ENCODE measurements around the gene CDH4. TPM values are rescaled to one million over a fixed set of nuclear protein-coding genes. Genes with fewer than 3 reads are reported as not detected.

The CDH4 gene
- total RNA-seq, 2 donors from 2014 or later, result 0.29 to 0.45 TPM

- no peak overlapping the region for H3K4me3 Mint-ChIP-seq
- ATAC-seq (replicated peaks), result no peak
- no peaks in the 10 kb centered on the region for H3K36me3 Mint-ChIP-seq (ENCODE audit: low read depth)
Observed at GRCh38 chr20:61772828-61773631, 521.0 kb downstream of the CDH4 start.

GRCh38 chr20:61773926-61774587, 522.0 kb downstream of the CDH4 start:
- Mint-ChIP-seq H3K27ac (no peak overlapping the region), H3K9me3 (no peaks in the 10 kb centered on the region), H3K4me3 (no peak overlapping the region), H3K36me3 (ENCODE audit: low read depth) (no peaks in the 10 kb centered on the region), H3K4me1 (no peaks in the 10 kb centered on the region), H3K27me3 (no peaks in the 10 kb centered on the region)
- ATAC-seq (replicated peaks), result no peak

More at GRCh38 chr20:61772828-61773631, 521.0 kb downstream of the CDH4 start:
- no peaks in the 10 kb centered on the region for H3K27me3 Mint-ChIP-seq
- no peaks in the 10 kb centered on the region for H3K9me3 Mint-ChIP-seq
- no peak overlapping the region for H3K27ac Mint-ChIP-seq
- no peaks in the 10 kb centered on the region for H3K4me1 Mint-ChIP-seq

GRCh38 chr20:61775423-61775822, 523.4 kb downstream of the CDH4 start:
- Mint-ChIP-seq H3K4me3 (no peak overlapping the region), H3K27ac (no peak overlapping the region), H3K36me3 (ENCODE audit: low read depth) (no peaks in the 10 kb centered on the region), H3K9me3 (peaks cover 2% of the 10 kb centered on the region), H3K4me1 (no peaks in the 10 kb centered on the region), H3K27me3 (peaks cover 1% of the 10 kb centered on the region)
- no peak for ATAC-seq (replicated peaks)

- no peak for ATAC-seq (replicated peaks)
- Mint-ChIP-seq H3K4me1 (no peaks in the 10 kb centered on the region), H3K9me3 (peaks cover 13% of the 10 kb centered on the region), H3K27ac (no peak overlapping the region), H3K27me3 (peaks cover 7% of the 10 kb centered on the region), H3K4me3 (no peak overlapping the region), H3K36me3 (ENCODE audit: low read depth) (no peaks in the 10 kb centered on the region)
Observed at GRCh38 chr20:61776491-61777075, 524.5 kb downstream of the CDH4 start.

- no peaks in the 10 kb centered on the region for H3K4me1 Mint-ChIP-seq
- H3K36me3 Mint-ChIP-seq (ENCODE audit: low read depth), result no peaks in the 10 kb centered on the region
- peaks cover 15% of the 10 kb centered on the region for H3K9me3 Mint-ChIP-seq
- no peak overlapping the region for H3K4me3 Mint-ChIP-seq
- peaks cover 7% of the 10 kb centered on the region for H3K27me3 Mint-ChIP-seq
- ATAC-seq (replicated peaks), result no peak
- H3K27ac Mint-ChIP-seq, result no peak overlapping the region
Observed at GRCh38 chr20:61777773-61778494, 525.9 kb downstream of the CDH4 start.

- peaks cover 7% of the 10 kb centered on the region for H3K27me3 Mint-ChIP-seq
- H3K4me3 Mint-ChIP-seq, result no peak overlapping the region
- no peak for ATAC-seq (replicated peaks)
- no peaks in the 10 kb centered on the region for H3K36me3 Mint-ChIP-seq (ENCODE audit: low read depth)
- H3K27ac Mint-ChIP-seq, result no peak overlapping the region
- no peaks in the 10 kb centered on the region for H3K4me1 Mint-ChIP-seq
- H3K9me3 Mint-ChIP-seq, result peaks cover 15% of the 10 kb centered on the region
Observed at GRCh38 chr20:61778495-61778863, 526.4 kb downstream of the CDH4 start.

- Mint-ChIP-seq H3K4me3 (no peak overlapping the region), H3K27me3 (peaks cover 7% of the 10 kb centered on the region), H3K4me1 (no peaks in the 10 kb centered on the region), H3K27ac (no peak overlapping the region), H3K9me3 (peaks cover 15% of the 10 kb centered on the region), H3K36me3 (ENCODE audit: low read depth) (no peaks in the 10 kb centered on the region)
- ATAC-seq (replicated peaks), result no peak
Observed at GRCh38 chr20:61779176-61779965, 527.3 kb downstream of the CDH4 start.

GRCh38 chr20:61780066-61780465, 528.0 kb downstream of the CDH4 start:
- H3K27me3 Mint-ChIP-seq, result peaks cover 7% of the 10 kb centered on the region
- H3K4me3 Mint-ChIP-seq, result no peak overlapping the region
- no peak overlapping the region for H3K27ac Mint-ChIP-seq
- H3K36me3 Mint-ChIP-seq (ENCODE audit: low read depth), result no peaks in the 10 kb centered on the region
- no peaks in the 10 kb centered on the region for H3K4me1 Mint-ChIP-seq
- H3K9me3 Mint-ChIP-seq, result peaks cover 15% of the 10 kb centered on the region
- no peak for ATAC-seq (replicated peaks)

- H3K4me3 Mint-ChIP-seq, result no peak overlapping the region
- no peak overlapping the region for H3K27ac Mint-ChIP-seq
- H3K36me3 Mint-ChIP-seq (ENCODE audit: low read depth), result no peaks in the 10 kb centered on the region
- H3K4me1 Mint-ChIP-seq, result no peaks in the 10 kb centered on the region
- peaks cover 8% of the 10 kb centered on the region for H3K27me3 Mint-ChIP-seq
- no peak for ATAC-seq (replicated peaks)
- H3K9me3 Mint-ChIP-seq, result peaks cover 15% of the 10 kb centered on the region
Observed at GRCh38 chr20:61784801-61785566, 532.9 kb downstream of the CDH4 start.

- no peaks in the 10 kb centered on the region for H3K4me1 Mint-ChIP-seq
- H3K9me3 Mint-ChIP-seq, result peaks cover 12% of the 10 kb centered on the region
Observed at GRCh38 chr20:61785567-61785816, 533.4 kb downstream of the CDH4 start.

GRCh38 chr20:61786230-61786629, 534.2 kb downstream of the CDH4 start:
- Mint-ChIP-seq H3K27me3 (peaks cover 10% of the 10 kb centered on the region), H3K4me1 (no peaks in the 10 kb centered on the region), H3K27ac (no peak overlapping the region), H3K36me3 (ENCODE audit: low read depth) (no peaks in the 10 kb centered on the region), H3K9me3 (peaks cover 5% of the 10 kb centered on the region), H3K4me3 (no peak overlapping the region)
- no peak for ATAC-seq (replicated peaks)

More at GRCh38 chr20:61785567-61785816, 533.4 kb downstream of the CDH4 start:
- Mint-ChIP-seq H3K36me3 (ENCODE audit: low read depth) (no peaks in the 10 kb centered on the region), H3K4me3 (no peak overlapping the region), H3K27ac (no peak overlapping the region), H3K27me3 (peaks cover 11% of the 10 kb centered on the region)
- no peak for ATAC-seq (replicated peaks)

- Mint-ChIP-seq H3K27ac (no peak overlapping the region), H3K4me1 (no peaks in the 10 kb centered on the region), H3K27me3 (peaks cover 9% of the 10 kb centered on the region), H3K4me3 (no peak overlapping the region), H3K36me3 (ENCODE audit: low read depth) (no peaks in the 10 kb centered on the region), H3K9me3 (no peaks in the 10 kb centered on the region)
- no peak for ATAC-seq (replicated peaks)
Observed at GRCh38 chr20:61788343-61788742, 536.3 kb downstream of the CDH4 start.

GRCh38 chr20:61789329-61789728, 537.3 kb downstream of the CDH4 start:
- no peak for ATAC-seq (replicated peaks)

More at GRCh38 chr20:61789329-61789728, 537.3 kb downstream of the CDH4 start:
- no peak overlapping the region for H3K4me3 Mint-ChIP-seq
- no peaks in the 10 kb centered on the region for H3K4me1 Mint-ChIP-seq
- H3K36me3 Mint-ChIP-seq (ENCODE audit: low read depth), result no peaks in the 10 kb centered on the region
- H3K9me3 Mint-ChIP-seq, result no peaks in the 10 kb centered on the region
- no peak overlapping the region for H3K27ac Mint-ChIP-seq
- H3K27me3 Mint-ChIP-seq, result peaks cover 9% of the 10 kb centered on the region
